ENCODE data around the gene TPRG1. TPM values are rescaled to one million over a fixed set of nuclear protein-coding genes. Genes with fewer than 3 reads are reported as not detected.

The TPRG1 gene
- total and polyA plus RNA-seq, 4 donors, result 1.0 to 46.6 (median 6.9) TPM

- H3K4me3 ChIP-seq (ENCODE audit: low read depth in 1 of 3, low read length in 3 of 3), result no peak overlapping the region
- DNase-seq (ENCODE audit: low spot score), result no peak
- no peak overlapping the region for H3K9ac ChIP-seq (ENCODE audit: low read depth in 1 of 2, low read length in 2 of 2)
- no peaks in the 10 kb centered on the region for H3K27me3 ChIP-seq (ENCODE audit: control insufficient read depth in 4 of 4, insufficient read depth in 4 of 4, low read length in 3 of 4)
- WGBS, result 89% methylated on average over 3 of the region's 3 CpGs
- no peaks in the 10 kb centered on the region for H3K9me3 ChIP-seq (ENCODE audit: control insufficient read depth in 4 of 4, low read length in 3 of 4)
- H3K36me3 ChIP-seq (ENCODE audit: control insufficient read depth in 4 of 4, insufficient read depth in 3 of 4, low read depth in 1 of 4, low read length in 3 of 4), result peaks cover 0 to 4% (median 3%) of the 10 kb centered on the region in 4 donors
- H3K27ac ChIP-seq (ENCODE audit: low read depth in 1 of 2, low read length in 2 of 2), result no peak overlapping the region
- TF ChIP-seq MAX (IDR thresholded peaks at IDR 0.05) (no peak), EGR1 (IDR thresholded peaks at IDR 0.05; ENCODE audit: low read depth in 2 of 2) (no peak), SP1 (IDR thresholded peaks at IDR 0.05) (no peak), GABPA (IDR thresholded peaks at IDR 0.05 in 1 of 2, conservative IDR thresholded peaks at IDR 0.05 in 1 of 2) (no peak), JUND (IDR thresholded peaks at IDR 0.05) (no peak), YY1 (IDR thresholded peaks at IDR 0.05) (no peak), RXRA (IDR thresholded peaks at IDR 0.05) (no peak), TAF1 (conservative IDR thresholded peaks at IDR 0.05) (no peak), NR2F2 (IDR thresholded peaks at IDR 0.05) (no peak), ATF3 (IDR thresholded peaks at IDR 0.05) (no peak), FOXA1 (IDR thresholded peaks at IDR 0.05) (no peak), HNF4G (IDR thresholded peaks at IDR 0.05) (no peak), ZBTB33 (IDR thresholded peaks at IDR 0.05) (no peak), REST (IDR thresholded peaks at IDR 0.05) (no peak), HNF4A (conservative IDR thresholded peaks at IDR 0.05) (no peak), RAD21 (IDR thresholded peaks at IDR 0.05) (no peak)
- TF ChIP-seq, protein P1, sequence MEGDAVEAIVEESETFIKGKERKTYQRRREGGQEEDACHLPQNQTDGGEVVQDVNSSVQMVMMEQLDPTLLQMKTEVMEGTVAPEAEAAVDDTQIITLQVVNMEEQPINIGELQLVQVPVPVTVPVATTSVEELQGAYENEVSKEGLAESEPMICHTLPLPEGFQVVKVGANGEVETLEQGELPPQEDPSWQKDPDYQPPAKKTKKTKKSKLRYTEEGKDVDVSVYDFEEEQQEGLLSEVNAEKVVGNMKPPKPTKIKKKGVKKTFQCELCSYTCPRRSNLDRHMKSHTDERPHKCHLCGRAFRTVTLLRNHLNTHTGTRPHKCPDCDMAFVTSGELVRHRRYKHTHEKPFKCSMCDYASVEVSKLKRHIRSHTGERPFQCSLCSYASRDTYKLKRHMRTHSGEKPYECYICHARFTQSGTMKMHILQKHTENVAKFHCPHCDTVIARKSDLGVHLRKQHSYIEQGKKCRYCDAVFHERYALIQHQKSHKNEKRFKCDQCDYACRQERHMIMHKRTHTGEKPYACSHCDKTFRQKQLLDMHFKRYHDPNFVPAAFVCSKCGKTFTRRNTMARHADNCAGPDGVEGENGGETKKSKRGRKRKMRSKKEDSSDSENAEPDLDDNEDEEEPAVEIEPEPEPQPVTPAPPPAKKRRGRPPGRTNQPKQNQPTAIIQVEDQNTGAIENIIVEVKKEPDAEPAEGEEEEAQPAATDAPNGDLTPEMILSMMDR (IDR thresholded peaks at IDR 0.05; ENCODE audit: low read depth, low read length, missing input control), result no peak
- H3K4me1 ChIP-seq (ENCODE audit: control insufficient read depth in 4 of 4, insufficient read depth in 4 of 4, low read length in 3 of 4), result no peaks in the 10 kb centered on the region
These were observed 111.0 kb downstream of the TPRG1 start for GRCh38 chr3:189282741-189283140.

- TF ChIP-seq FOXA1 (IDR thresholded peaks at IDR 0.05) (no peak), ZBTB33 (IDR thresholded peaks at IDR 0.05) (no peak), NR2F2 (IDR thresholded peaks at IDR 0.05) (no peak), HNF4A (conservative IDR thresholded peaks at IDR 0.05) (no peak), SP1 (IDR thresholded peaks at IDR 0.05) (no peak), ATF3 (IDR thresholded peaks at IDR 0.05) (no peak), RXRA (IDR thresholded peaks at IDR 0.05) (no peak), TAF1 (conservative IDR thresholded peaks at IDR 0.05) (no peak), RAD21 (IDR thresholded peaks at IDR 0.05) (no peak), FOXA2 (IDR thresholded peaks at IDR 0.05) (no peak), HNF4G (IDR thresholded peaks at IDR 0.05) (no peak), EGR1 (IDR thresholded peaks at IDR 0.05; ENCODE audit: low read depth in 2 of 2) (no peak), MAX (IDR thresholded peaks at IDR 0.05) (no peak)
- TF ChIP-seq, protein P1 (IDR thresholded peaks at IDR 0.05; ENCODE audit: low read depth, low read length, missing input control), result no peak
- DNase-seq (ENCODE audit: low spot score), result no peak
- H3K9ac ChIP-seq (ENCODE audit: low read depth in 1 of 2, low read length in 2 of 2), result no peak overlapping the region
- peaks cover 0 to 3% (median 0%) of the 10 kb centered on the region in 4 donors for H3K36me3 ChIP-seq (ENCODE audit: control insufficient read depth in 4 of 4, insufficient read depth in 3 of 4, low read depth in 1 of 4, low read length in 3 of 4)
- no peaks in the 10 kb centered on the region for H3K9me3 ChIP-seq (ENCODE audit: control insufficient read depth in 4 of 4, low read length in 3 of 4)
- H3K27me3 ChIP-seq (ENCODE audit: control insufficient read depth in 4 of 4, insufficient read depth in 4 of 4, low read length in 3 of 4), result no peaks in the 10 kb centered on the region
- no peaks in the 10 kb centered on the region for H3K4me1 ChIP-seq (ENCODE audit: control insufficient read depth in 4 of 4, insufficient read depth in 4 of 4, low read length in 3 of 4)
- no peak overlapping the region for H3K4me3 ChIP-seq (ENCODE audit: low read depth in 1 of 3, low read length in 3 of 3)
- H3K27ac ChIP-seq (ENCODE audit: low read depth in 1 of 2, low read length in 2 of 2), result no peak overlapping the region
These were observed 114.4 kb downstream of the TPRG1 start for GRCh38 chr3:189286188-189286587.

Measured in liver (tissue), 9 donors.